GM21528 (cell line): ENCODE data around the gene CCDC51.

Source experiments
- ATAC-seq: cut with Tn5 transposase; IDR thresholded peaks from one replicate; pipeline ENCODE4 v1.9.1; 2021; ENCODE audit warnings: mild to moderate bottlenecking, moderate library complexity; ENCODE audit not compliant: unreplicated experiment, low FRiP score

Gene CCDC51

GRCh38 chr3:48422681-48423080, 17.2 kb downstream of the CCDC51 start:
- no peak for ATAC-seq

GRCh38 chr3:48422272-48422671, 17.6 kb downstream of the CCDC51 start:
- no peak for ATAC-seq

- ATAC-seq, result no peak
Observed at GRCh38 chr3:48420561-48420960, 19.4 kb downstream of the CCDC51 start.

GRCh38 chr3:48419597-48419996, 20.3 kb downstream of the CCDC51 start:
- ATAC-seq, result no peak

GRCh38 chr3:48419149-48419548, 20.8 kb downstream of the CCDC51 start:
- ATAC-seq, result no peak

GRCh38 chr3:48418651-48419050, 21.3 kb downstream of the CCDC51 start:
- ATAC-seq, result no peak

GRCh38 chr3:48418140-48418539, 21.8 kb downstream of the CCDC51 start:
- ATAC-seq, result no peak

- no peak for ATAC-seq
Observed at GRCh38 chr3:48417529-48418108, 22.3 kb downstream of the CCDC51 start.

- ATAC-seq, result no peak
Observed at GRCh38 chr3:48416546-48416945, 23.4 kb downstream of the CCDC51 start.

GRCh38 chr3:48416091-48416505, 23.8 kb downstream of the CCDC51 start:
- ATAC-seq, result no peak

GRCh38 chr3:48415251-48415953, 24.5 kb downstream of the CCDC51 start:
- ATAC-seq, result no peak

GRCh38 chr3:48414376-48415250, 25.3 kb downstream of the CCDC51 start:
- ATAC-seq, result no peak

- ATAC-seq, result no peak
Observed at GRCh38 chr3:48413611-48414010, 26.3 kb downstream of the CCDC51 start.

- no peak for ATAC-seq
Observed at GRCh38 chr3:48413086-48413485, 26.8 kb downstream of the CCDC51 start.

GRCh38 chr3:48412375-48413001, 27.4 kb downstream of the CCDC51 start:
- no peak for ATAC-seq

GRCh38 chr3:48411606-48412374, 28.1 kb downstream of the CCDC51 start:
- no peak for ATAC-seq

- no peak for ATAC-seq
Observed at GRCh38 chr3:48411041-48411588, 28.8 kb downstream of the CCDC51 start.

GRCh38 chr3:48410205-48411040, 29.5 kb downstream of the CCDC51 start:
- ATAC-seq, result no peak
